GM18861 (cell line): ENCODE measurements around the gene PAXX.

ENCODE experiments used
- ATAC-seq: cut with Tn5 transposase; IDR thresholded peaks from one replicate; pipeline ENCODE4 v1.9.1; 2021; ENCODE audit not compliant: unreplicated experiment

Gene PAXX

DNA sequence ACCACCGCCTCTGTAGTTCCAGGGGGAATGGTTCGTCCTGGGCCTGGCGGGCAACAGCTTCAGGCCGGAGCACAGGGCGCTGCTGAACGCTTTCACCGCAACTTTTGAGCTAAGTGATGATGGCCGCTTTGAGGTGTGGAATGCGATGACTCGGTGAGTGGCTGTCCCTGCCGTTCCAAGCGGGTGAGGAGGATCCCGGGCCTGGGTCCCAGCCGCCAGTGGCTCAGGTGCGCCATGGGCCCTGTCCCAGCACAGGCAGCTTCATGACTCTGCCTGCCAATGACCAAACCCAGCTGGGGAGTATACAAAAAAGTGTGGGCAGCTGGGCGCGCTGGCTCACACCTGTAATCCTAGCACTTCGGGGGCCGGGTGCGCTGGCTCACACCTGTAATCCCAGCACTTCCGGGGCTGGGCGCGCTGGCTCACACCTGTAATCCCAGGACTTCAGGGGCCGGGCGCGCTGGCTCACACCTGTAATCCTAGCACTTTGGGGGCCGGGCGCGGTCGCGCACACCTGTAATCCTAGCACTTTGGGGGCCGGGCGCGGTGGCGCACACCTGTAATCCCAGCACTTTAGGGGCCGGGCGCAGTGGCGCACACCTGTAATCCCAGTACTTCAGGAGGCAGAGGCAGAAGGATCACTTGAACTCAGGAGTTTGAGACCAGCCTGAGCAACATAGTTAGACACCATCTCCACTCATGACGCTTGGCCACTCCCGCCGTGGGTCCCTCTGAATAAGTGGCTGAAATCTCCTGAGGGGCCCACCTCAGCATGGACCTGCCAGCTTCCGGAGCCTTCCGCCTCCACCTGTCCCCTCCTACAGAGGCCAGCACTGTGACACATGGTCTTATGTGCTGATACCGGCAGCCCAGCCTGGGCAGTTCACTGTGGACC lies 39.1 kb upstream of the PAXX start:
- no peak for ATAC-seq

DNA sequence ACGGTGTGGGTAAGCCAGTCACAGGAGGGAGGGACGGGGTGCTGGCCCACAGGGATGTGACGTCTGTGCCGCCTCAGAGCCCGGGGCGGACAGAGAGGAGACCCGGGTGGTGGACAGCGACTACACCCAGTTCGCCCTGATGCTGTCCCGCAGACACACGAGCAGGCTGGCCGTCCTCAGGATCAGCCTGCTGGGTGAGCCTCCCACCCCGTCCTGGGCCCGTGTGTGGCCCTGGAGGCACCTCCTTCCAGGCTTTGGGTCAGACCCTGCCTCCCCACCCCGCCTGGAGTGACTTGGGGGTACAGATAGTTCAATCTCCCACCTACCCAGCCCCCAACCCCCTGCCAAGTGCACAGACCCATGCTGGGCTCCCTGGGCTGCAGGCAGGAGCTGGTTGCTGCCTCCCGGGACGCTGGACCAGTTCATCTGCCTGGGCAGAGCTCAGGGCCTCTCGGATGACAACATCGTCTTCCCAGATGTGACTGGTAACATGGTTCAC lies 38.4 kb upstream of the PAXX start:
- no peak for ATAC-seq

DNA sequence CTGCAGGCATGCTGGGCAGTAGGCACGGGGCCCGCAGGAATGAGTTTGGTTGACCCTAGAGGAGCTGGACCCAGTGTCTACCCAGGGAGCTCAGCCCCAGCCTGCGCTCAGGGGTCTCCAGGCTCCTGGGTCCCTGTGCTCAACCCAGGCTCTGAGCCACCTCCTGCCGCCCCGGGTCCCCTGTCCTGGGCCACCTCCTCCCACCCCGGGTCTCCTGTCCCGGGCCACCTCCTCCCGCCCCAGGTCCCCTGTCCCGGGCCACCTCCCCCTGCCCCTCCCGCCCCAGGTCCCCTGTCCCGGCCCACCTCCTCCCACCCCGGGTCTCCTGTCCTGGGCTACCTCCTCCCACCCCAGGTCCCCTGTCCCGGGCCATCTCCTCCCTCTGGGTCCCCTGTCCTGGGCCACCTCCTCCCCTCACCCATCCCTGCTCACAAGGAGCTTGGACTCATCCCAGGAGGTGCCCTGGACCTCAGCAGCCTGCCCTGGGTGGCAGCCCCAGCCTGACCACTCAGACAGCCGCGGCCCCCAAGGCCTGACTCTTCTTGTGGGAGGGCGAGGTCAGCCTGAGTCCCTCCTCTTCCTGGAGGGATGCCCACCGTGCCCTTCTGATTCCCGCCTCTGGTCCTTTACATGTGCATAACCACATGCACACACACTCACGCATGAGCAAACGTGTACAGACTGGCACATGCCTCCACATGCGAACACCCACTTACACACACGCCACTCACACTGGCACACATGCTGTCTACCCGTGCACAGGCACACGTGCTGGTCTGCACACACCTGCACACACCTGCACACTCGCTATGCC lies 37.7 kb upstream of the PAXX start:
- no peak for ATAC-seq

DNA sequence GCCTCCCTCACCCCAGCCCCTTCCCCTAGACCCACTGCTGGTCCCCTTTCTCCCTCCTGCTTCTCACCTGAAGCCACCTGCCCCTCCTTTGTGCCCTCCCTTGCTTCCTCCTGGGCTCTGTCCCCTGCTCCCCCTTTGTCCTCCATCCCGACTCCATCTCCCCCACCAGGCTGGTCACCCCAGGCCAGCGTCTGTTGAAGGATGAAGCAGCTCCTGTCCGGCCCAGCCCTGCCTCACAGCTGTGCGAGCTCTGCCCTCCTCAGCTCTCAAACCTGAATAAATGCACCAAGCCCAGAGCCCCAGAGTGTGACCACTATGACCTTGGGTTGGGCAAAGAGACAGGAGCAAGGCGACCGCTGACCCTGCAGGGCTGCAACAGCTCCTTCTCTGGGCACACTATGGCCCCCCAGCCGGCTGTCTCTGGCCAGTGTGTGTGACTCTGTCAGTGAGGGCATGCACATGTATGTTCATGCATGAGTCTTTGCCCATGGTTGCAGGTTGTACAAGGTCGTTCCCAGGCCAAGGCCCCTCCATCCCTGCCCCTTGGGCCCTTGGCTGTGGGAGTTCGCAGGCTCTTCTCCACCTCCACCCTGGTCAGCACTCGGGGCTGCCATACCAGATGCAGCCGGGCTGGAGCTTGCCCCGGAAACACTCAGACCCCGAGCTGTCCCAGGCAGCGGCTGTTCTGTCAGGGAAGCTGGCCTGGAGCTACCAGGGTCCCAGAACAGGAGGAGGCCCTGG lies 36.9 kb upstream of the PAXX start:
- no peak for ATAC-seq

DNA sequence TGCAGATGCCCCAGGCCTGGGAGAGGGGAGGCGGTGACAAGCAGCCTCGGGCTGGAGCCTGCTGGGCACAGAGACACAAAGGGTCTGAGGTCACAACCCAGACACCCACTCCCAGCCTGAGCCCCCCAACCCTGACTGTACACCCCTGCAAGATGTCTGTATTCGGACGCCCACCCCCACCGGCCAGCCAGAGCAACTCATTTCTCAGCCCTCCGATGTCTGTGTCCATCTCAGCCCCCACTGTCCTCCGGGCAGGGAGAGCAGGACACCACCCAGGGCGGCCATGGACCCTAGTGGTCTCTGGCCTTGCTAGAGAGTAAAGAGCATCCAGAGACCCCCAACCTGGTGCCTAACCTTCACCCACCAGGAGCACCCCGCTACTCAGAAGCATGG lies 36.3 kb upstream of the PAXX start:
- no peak for ATAC-seq

DNA sequence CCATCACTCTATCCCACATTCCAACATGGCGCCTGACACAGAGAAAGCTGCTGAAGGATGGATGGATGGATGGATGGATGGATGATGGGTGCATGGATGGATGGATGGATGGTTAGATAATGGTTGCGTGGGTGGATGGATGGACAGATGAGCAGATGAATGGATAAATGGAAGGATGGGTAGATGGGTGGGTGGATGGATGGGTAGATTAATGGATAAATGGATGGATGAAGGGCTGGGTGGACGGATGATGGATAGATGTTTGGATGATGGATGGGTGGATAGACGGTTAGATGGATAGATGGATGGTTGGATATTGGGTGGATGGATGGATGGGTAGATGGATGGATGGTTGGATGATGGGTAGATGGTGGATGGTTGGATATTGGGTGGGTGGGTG lies 35.6 kb upstream of the PAXX start:
- ATAC-seq = no peak

DNA sequence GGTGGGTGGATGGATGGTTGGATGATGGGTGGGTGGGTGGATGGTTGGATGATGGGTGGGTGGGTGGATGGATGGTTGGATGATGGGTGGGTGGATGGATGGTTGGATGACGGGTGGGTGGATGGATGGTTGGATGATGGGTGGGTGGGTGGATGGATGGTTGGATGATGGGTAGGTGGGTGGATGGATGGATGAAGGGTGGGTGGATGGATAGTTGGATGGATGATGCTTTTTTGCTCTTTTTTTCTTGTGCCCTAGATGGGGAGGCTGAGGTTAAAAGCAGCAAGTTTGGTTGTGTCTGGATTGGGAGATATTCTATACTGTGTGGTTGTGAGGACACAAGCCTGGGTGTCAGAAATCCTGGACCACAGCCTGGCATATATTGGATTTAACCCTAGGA lies 34.8 kb upstream of the PAXX start:
- no peak for ATAC-seq

DNA sequence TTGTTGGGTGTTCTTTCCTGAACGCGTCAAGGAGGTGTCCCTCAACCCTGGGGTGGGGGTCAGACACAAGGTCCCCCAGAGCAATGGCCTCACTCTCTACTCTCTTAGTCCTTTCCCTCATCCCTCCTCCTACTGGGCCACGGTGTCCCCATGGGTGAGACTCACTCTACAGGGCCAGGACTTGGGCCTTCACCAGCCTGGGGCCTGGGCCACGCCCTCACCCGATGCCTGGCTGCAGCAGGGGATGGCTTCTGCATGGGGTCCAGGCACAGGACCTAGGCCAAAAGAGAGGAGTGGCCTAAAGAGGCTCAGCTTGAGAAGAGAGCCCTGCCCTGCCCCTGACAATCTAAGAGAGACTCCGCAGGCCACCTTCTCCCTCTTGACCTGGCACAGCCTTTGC lies 34.3 kb upstream of the PAXX start:
- no peak for ATAC-seq

DNA sequence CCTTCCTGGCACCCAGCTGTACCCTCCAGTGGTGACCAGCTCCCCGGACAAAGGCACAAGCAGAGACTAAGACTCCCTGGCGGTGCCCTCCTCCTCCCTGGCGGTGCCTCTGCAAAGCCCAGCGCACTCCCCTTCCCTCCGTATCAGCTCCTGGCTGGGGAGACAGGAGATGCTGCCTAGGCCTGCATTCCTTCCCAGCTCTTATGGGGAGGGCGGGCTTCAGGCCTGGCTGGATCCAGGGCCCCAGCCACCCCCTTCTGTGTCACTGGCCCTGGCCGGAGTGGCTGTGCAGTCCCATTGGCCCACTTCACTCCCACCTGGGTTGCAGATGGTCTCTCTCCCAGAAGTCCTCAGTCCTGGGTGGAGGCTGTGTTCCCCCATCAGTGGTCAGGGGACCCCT lies 33.7 kb upstream of the PAXX start:
- no peak for ATAC-seq

DNA sequence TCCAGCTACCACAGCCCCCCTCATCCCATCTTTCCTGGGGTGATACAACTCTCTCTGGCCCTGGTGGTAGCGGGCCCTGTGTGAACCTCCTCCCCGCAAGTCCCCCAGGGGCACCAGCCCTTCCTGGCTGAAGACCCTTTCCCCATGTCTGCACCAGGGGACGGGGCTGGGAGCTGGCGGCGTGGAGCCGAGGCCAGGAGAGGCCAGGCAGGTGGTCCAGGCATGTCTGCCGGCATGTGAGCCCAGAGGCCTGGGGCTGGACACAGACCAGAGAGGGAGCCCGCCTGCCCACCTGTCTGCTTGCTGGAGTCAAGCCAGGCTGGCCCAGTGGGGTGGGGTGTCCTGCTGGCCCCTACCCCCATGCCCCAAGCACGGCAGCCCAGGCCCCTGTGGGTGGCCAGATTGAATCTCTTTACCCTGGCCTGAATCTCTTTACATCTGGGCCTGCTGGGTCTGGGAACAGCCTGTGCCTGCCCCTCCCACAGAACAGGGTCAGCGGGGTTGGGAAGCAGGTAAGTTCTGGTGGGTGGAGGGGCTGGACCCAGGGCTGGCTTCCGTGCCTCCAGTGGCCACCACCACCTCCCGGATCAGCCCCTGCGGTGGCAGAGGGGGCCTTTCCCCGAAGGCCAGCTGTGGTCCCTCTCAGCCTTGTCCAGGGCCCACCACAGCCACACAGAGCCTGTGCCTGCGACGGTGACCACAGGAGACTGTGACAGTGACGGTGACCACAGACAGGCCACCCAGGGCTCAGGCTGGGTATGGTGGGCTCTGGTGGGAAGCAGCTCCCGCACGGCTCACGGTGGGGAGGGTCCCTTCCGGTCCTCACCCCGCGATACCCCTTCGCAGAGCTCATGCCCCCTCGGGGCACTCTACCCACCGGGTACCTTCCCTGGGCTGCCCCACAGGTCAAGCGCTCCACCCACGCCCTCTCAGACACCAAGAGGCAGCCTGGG lies 33.0 kb upstream of the PAXX start:
- ATAC-seq = no peak

DNA sequence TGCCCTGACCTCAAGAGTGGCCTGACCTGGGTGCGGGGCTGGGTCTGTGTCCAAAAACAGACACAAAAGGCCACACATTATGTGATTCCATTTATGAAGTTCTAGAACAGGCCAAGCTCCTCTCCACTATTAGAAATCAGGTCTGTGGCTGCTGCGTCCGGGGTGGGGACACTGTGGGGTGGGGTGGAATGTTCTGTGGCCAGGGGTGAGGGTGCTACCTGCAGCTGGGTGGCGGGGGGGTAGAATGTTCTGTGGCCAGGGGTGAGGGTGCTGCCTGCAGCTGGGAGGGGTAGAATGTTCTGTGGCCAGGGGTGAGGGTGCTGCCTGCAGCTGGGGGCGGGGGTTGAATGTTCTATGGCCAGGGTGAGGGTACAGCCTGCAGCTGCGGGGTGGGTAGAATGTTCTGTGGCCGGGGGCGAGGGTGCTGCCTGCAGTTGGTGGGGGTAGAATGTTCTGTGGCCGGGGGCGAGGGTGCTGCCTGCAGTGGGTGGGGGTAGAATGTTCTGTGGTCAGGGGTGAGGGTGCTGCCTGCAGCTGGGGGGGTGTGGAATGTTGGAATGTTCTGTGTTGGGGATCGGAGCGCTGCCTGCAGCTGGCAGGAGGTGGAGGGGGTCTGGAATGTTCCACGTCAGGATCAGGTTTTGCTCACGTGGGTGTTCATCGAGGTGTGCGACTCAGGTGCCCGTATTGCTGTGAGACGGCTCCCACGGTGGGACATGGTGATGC lies 31.8 kb upstream of the PAXX start:
- ATAC-seq = no peak

DNA sequence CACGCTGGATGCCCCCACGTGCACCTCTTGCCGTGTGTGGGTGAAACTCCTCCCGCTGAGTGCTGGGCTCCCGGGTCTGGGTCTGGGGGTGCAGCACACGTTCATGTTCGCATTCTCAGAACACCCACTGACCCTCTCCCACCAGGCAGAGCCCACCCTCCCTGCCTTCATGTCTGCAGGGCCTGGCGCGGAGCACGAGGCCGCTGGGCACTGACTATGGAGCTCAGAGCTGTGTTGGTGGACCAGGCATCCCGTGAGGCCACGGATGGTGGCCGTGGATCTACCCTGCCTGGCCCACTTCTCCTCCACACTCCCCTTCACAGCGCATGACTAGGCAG lies 31.3 kb upstream of the PAXX start:
- ATAC-seq = no peak

DNA sequence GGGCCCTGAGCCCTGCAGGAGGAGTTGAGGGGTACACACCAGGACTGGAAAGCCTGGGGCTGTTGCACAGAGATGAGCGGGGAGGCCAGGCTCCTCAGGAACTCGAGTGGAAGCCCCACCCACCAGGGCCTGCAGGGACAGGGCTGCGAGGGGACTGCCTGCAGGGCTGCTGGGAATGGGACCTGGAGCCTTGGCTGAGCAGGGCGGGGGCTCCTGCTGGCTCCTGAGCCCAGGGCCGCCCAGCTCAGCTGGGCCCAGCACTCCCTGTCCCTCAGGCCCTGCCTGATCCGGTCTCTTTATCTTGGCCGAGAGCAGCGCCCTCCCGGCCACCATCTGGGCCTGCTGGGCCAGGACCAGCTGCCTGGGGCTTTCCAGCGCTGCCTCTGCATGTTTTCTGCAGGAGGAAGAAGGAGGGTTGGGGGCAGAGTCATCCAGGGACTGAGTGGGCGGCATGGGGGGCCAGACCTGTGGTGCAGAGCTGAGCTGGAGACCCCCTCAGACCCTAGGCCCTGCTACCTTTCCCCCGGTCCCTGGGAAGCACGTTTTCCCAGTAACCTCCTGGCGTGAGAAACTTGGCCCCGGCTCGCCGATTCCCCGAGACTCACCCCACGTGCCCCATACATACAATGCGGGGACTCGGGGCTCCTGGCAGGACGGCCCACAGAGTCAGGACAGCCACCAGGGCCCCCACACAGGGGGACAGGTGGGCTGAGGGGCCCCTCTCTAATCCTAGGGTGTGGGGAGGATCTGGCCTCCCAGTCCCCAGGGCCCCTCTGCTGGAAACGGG lies 30.8 kb upstream of the PAXX start:
- no peak for ATAC-seq

DNA sequence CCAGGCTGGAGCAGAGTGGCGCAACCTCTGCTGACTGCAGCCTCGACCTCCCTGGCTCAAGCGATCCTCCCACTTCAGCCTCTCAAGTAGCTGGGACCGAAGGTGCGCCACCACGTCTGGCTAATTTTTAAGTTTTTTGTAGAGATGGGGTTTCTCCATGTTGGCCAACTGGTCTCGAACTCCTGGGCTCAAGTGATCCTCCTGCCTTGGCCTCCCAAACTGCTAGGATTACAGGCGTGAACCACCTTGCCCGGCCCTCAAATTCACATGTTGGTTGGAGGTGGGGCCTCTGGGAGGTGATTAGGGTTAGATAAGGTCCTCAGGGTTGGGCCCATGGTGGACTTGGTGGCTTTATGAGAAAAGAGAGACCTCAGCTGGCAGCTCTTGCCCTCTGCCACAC lies 30.1 kb upstream of the PAXX start:
- no peak for ATAC-seq

DNA sequence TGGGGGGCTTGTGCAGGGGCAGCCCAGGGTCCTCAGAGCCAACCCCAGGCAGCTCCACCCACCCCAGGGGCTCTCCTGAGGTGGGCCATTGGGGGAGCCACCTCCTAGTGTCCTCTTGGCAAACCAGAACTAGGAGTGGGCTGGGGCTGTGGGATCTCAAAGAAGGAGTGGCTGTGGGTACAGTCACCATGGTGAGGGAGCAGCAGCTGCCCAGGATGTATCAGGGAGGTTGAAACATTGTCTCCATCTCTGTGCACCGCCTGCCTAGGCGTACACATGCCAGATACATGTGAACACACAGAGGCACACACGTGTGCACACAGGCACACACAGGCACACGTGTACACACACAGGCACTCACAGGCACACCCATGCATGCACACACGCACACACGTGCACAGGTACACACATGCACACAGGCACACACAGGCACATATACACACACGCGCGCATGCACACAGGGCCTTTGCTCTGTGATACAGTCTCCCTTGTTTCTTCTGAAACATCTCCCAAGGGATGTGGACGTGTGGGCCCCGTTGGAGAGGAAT lies 29.4 kb upstream of the PAXX start:
- no peak for ATAC-seq

DNA sequence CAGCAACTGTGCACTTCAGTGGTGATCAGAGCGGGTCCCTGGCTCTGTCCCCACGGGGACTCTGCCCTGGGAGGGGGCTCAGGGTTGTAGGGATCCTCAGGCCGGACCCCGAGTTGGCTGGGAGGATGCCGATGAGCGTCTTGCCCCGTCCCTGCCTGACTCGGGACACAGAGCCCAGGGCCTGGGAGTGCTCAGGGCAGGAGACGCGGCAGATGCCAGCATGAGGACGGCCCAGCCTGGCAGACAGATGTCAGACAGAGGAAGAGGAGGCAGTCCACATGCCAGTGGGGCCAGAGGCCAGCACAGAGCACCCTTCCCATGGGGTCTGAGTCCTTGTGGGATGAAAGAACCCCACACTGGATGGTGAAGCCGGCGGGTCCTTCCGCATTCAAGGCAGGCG lies 28.9 kb upstream of the PAXX start:
- no peak for ATAC-seq

DNA sequence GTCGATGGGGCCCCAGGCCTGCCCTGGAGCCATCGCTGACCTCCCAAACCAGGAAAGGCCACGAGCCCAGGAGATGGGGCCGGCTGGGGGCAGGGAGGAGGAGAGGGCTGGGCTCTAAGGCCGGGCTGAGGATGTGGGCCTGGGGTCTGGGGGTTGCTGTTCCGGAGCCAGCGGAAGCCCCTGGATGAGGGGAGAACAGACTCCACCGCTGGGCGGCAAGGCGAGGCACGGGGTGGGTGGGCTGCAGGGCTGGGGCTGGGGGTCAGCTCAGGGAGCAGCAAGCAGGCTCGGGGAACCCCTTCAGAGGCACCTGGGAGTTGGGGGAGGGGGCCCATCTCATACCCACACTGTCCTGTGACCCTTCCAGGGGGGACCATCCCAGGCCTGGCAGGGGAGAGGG lies 28.5 kb upstream of the PAXX start:
- no peak for ATAC-seq

DNA sequence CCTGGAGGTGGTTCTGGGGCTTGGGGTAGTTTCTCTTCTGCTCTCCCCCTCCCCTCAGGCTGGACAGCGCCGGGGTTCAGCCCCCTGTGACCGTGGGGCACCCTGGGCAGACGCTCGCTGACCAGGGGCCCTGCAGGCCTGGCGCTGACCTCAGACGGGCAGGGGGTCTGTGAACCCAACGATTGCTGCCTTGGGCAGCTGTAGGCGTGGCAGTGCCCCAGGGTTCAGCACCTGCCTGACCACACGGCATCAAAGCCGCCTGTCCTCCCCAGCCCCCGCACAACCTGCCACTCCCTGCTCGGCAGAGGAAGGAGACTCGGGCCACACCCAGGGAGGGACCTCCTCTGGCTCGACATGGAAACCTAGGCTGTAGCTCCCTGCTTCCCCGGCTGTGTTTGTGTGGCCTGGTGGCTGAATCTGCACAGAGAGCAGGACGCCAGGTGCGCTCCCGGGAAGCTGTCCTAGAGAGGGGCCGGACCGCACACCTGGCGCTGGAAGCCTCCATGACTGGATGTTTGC lies 28.0 kb upstream of the PAXX start:
- ATAC-seq = no peak
